Right renal pelvis (tissue), 4 donors: ENCODE data around the gene C4orf46. TPM values are rescaled to one million over a fixed set of nuclear protein-coding genes. Genes with fewer than 3 reads are reported as not detected.

Experiments used
- DNase-seq, 4 donors: peaks; one replicate each; pipeline ENCODE4 v3.0.0-alpha.2; 2013; ENCODE audit warnings: low read depth in 4 of 4, low spot score in 3 of 4, missing footprints in 1 of 4
- polyA plus RNA-seq, 4 donors: library from polyadenylated mRNA; unstranded; fragments of 120-200 nt; gene quantifications; one replicate each; pipeline ENCODE4 v1.2.1, GENCODE V29; 2013; ENCODE audit not compliant: insufficient read length in 4 of 4

Gene C4orf46
- polyA plus RNA-seq, 4 donors: 20.3 to 26.0 (median 25.1) TPM

DNA sequence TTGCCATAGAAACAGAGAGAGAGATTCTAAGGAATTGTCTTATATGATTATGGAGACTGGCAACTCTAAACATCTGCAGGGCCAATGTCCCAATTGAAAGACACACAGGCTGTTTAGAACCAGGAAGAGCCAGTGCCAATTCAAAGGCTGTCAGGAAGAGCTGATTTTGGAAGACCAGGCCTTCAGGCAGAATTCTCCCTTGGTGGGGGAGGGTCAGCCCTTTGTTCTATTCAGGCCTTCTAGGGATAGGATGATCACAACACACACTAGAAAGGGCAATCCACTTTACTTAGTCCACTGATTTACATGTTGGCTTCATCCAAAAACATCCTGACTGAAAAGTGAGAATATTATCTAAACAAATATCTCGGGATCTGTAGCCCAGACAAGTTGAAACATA, 15.2 kb downstream of the C4orf46 start:
- no peak for DNase-seq

DNA sequence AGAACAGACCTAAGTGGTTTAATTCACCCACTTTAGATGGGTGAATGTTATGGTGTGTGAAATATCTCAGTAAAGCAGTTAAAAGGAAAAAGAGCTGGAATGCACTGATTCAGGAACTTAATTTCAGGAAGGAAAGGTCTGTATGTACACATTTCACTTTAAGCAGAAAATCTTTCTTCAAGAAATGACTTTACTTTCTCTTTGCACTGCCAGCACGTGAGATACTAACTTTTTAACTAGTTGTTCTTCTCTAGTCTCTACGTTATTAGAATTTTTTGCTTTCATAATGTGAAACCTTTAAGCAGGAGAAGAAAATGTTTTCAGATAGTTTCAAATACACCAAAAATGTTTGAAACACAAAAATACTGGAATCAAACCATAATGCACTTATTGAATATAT, 18.8 kb downstream of the C4orf46 start:
- no peak for DNase-seq

DNA sequence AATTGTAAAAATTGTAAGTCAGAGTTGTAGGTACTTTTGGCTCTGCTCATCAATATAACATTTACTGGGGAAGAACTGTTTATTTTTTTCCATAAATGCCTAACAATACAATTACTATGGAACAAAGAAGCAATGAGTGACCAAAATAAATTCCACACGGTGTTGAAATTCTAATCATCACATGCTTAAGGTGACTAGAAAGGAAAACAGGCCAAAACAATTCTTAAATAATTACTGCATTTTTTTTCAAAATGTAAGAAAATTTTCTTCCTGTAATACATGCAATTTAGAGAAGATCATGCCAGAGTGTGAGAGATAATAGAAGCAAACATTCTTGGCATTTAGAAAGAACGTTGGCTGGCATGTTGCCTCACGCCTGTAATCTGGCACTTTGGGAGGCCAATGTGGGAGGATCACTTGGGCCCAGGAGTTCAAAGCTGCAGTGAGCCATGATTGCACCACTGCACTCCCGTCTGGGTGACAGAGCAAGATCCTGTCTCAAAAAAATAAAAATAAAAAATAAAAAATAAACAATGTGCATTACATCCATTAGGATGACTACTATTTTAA, 22.5 kb downstream of the C4orf46 start:
- no peak for DNase-seq

DNA sequence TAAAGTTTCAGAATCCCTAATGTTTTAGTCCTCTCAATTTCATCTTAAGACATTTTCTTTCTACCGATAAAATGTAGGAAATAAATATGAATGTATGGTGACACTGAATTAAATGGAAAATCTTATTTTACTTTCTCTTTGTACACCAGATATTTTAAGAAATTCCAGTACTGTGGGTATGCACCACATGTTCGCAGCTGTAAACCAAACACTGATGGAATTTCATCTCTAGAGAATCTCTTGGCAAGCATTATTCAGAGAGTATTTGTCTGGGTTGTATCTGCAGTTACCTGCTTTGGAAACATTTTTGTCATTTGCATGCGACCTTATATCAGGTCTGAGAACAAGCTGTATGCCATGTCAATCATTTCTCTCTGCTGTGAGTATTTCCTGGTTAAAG, 26.9 kb downstream of the C4orf46 start:
- no peak for DNase-seq

DNA sequence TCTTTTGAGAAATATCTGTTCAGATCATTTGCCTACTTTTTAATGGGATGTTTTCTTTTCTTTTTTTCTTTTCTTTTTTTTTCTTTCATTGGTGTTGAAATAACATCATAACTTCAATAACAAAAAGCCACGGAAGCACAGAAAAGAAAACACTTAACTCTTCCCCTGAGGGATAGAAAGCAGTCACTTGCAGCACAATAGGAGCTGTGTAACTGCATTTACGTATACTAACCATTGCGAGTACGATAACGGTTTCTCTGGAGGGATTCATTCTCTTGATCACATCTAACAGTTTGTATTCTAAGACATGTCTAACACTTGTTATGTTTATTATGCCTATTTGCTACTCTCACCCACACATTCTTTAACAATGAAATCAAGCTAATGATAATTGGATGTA, 27.3 kb downstream of the C4orf46 start:
- DNase-seq: no peak

DNA sequence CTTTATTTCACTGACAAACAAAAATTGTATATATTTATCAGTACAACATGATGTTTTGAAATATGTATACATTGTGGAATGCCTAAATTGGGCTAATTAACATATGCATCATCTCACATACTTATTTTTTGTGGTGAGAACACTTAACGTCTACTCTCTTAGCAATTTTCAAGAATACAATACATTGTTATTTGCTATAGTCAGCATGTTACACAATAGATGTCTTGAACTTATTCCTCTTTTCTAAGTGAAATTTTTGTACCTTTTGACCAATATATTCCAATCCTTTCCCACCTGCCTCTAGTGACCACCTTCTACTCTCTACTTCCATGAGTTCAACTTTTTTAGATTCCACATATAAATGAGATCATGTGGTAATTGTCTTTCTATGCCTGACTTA, 35.1 kb downstream of the C4orf46 start:
- no peak for DNase-seq

DNA sequence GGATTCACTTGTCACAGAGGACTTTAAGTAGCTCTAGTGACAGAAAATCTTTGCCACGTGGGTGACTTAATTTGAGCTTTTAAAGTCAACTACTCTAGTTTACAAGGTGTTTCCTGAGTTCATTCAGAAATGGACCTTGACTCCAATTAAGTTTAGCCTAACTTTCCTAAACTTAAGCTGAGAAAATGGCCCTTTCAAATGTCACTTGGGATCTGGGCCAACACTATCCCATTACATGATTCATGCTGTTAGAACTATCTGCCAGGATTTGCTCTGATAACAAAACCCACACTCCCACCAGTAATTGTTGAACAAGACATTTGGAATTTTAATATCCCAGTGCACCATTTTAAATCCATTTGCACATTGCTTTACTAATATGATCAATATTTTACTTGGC, 40.8 kb downstream of the C4orf46 start:
- no peak for DNase-seq

DNA sequence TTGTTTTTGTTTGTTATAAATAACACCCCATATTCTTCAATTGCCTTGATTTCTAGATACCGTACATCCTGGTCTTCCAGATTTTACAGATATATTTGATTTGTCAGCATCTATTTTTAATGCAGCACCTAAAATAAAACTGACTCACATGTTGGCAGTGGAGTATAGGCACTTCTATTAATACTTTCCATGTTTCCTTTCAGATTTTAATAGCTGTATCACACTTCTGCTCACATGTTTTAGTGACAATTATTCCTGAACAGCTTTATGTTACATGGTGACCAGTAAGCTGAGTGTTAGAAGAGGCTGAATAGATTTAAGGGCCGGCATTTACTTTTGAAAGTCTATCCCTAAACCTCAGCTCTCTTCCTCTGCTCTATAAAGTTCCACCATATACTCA, 46.1 kb downstream of the C4orf46 start:
- DNase-seq: no peak

DNA sequence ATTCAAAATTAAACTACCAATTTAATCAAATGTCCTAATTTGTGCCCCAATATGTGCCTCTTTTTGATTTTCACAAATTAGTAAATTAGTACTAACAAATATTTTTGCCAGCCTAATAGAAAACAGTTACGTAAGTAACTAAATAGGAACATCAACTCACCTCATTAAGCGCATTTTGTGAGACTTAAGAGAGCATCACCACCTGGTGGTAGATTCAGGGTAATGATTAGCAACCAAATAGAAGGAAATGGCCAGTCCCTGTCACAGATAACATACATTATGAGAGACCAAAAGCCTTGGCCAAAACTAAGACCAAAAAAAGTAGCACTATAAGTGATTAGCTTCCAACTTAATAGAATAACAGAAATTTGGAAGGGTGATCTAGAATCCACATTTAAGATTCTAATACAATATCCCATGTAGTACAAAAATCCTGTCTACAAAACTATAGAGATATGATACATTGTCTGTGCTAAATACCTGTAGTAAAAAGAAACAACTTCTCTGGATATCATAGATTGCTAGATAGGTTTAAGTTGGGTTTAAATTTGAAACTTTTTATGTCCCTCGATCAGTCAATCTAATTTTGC, 46.7 kb downstream of the C4orf46 start:
- peak; percentile 12 to 32 (median 26) for DNase-seq

DNA sequence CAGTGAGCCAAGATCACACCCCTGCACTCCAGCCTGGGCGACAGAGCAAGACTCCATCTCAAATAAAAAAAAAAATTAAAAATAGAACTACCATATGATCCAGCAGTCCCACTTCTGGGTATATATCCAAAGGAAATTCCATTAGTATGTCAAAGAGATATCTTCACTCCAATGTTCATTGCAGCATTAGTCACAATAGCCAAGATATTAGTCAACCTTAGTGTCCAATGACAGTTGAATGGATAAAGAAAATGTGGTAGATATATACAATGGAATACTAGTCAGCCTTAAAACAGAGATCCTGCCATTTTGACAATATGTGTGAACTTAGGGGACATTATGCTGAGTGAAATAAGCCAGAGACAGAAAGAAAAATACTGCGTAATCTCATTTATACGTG, 49.4 kb downstream of the C4orf46 start:
- no peak for DNase-seq

DNA sequence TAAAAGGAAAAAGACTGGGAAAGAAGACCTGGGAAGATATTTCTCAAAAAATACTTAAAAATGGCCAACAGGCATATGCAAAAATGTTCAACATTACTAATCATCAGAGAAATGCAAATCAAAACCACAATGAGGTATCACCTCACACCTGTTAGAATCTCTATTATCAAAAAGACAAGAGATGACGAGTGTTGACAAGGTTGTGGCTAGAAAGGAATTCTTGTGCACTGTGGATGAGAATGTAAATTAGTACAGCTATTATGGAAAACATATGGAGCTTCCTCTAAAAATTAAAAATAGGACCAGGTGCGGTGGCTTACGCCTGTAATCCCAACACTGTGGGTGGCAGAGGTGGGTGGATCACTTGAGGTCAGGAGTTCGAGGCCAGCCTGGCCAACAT, 50.0 kb downstream of the C4orf46 start:
- no peak for DNase-seq

DNA sequence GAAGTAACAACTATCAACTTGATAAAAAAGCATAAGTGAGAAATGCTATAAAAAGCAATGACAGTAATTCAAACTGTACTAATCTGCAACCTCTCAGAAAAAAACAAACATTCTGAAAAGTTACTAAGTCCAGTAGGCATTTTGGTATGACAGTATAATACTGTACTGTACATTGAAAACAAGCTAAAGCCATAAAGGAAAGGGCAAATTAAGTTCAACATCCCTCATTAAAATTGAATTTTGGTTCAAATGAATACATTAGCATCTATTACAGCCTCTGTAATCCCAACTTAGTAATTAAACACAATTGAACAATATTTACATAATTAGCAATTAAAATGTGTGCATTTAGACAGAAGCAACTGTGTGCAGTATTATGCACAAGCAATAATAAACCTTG, 53.7 kb downstream of the C4orf46 start:
- no peak for DNase-seq

Other genes with a start within 250 kb of the C4orf46 start
- under 1 TPM; 0.32 to 0.50 (median 0.35) TPM for gene RXFP1, start 150.0 kb downstream of the C4orf46 start, polyA plus RNA-seq
- gene ETFDH, start 409 bp upstream of the C4orf46 start, polyA plus RNA-seq: 10 to 100 TPM; 30.7 to 35.9 (median 32.5) TPM
- gene PPID, start 51.5 kb upstream of the C4orf46 start, polyA plus RNA-seq: 10 to 100 TPM; 65.4 to 95.8 (median 72.9) TPM
- 10 to 100 TPM; 43.0 to 50.1 (median 49.5) TPM for gene FNIP2, start 97.1 kb upstream of the C4orf46 start, polyA plus RNA-seq